Germinal center (tissue), 1 donor: Measurements from ENCODE around the gene FAM163A.
"Not testable (repeated sequence)": the region's sequence is repeated elsewhere in the genome, so short reads cannot be mapped to it uniquely, and the experiment has no call there.

Source experiments
- DNase-seq: peaks from one replicate; pipeline ENCODE4 v3.0.0; 2012; ENCODE audit warnings: mixed read lengths, low spot score

FAM163A gene

DNA sequence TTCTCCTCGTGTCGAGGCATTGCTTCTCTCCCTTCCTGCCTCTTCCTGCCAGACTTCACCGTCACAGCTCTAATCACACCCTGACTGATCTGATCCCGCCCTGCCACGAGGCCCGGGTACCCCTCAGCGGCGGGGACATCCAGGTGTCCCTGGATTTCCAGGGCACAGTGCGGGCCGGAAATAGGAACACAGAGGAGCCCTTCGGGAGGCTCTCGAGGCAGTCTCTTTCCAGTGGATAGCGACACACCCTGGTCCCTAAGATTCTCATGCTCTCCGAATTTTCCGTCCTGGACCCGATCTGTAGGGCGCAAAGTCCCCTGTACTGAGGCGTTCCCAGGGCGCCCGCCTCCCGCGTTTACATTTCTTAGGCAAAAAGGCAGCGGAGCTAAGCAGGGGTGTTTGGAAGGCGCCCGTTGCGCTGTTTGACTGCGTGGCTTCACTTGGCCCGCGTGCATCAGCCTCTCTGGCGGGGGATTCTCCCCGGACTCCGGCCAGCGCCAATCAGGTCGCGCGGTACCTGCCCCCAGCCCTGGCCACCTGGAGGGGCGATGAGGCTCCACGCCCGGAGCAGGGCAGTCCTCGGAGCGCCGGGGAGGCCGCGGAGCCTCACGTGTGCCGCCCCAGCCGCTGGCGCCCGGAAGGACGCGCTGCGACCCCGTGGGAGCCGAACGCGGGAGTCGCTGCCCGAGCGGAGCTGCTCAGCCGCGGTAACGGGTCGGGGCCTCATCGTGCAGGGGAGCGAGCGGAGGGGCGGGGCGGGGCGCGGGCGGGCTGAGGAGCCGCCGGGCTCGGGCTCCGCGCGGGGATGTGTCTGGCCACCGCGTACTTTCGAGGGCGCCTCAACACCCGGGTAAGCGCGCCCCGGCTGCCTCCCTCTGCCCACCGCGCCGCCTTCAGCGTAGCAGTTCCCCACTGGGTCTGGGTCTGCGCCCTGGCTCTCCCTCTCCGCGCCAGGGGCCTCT lies at the start of gene FAM163A:
Gene FAM163A (plus strand): TSS at position 575 of the 962 bp plus-strand sequence. CDS start 69,807 bp downstream, outside the sequence.
- DNase-seq: peak; percentile 8

DNA sequence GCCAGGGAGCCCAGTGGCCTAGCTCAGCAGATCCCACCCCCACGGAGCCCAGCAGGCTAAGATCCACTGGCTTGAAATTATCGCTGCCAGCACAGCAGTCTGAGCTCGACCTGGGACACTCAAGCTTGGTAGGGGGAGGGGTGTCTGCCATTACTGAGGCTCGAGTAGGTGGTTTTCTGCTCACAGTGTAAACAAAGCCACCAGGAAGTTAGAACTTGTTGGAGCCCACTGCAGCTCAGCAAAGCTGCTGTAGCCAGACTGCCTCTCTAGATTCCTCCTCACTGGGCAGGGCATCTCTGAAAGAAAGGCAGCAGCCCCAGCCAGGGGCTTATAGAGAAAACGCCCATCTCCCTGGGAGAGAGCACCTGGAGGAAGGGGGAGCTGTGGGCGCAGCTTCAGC lies 48.6 kb upstream of the FAM163A start:
- DNase-seq: not testable (repeated sequence)

DNA sequence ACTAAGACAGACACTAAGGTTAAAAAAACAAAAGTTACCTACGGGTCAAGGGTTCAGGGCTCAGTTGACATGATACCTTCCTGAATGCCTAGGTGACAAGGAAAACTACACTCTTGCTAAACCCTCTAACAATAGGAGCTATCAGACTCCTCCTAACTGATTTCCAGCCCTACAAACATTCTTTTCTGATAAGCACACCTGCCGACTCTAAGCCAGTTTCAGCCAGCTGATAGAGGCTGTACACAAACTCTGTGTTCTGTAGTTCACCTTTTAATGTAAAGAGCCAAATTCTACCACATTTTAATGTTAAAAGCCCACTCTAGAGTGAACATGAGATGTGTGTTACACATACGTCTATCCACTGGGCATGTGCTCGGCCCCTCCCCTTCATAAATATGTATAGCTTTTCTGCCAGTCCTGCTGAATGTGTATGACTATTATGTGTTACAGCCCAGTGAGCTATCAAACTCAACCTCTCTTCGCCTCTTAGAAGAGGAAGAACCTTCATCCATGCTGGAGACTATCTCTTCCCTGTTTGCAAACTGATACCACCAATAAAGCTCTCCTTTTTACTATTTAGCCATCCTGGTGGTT lies 40.0 kb upstream of the FAM163A start:
- DNase-seq: no peak

DNA sequence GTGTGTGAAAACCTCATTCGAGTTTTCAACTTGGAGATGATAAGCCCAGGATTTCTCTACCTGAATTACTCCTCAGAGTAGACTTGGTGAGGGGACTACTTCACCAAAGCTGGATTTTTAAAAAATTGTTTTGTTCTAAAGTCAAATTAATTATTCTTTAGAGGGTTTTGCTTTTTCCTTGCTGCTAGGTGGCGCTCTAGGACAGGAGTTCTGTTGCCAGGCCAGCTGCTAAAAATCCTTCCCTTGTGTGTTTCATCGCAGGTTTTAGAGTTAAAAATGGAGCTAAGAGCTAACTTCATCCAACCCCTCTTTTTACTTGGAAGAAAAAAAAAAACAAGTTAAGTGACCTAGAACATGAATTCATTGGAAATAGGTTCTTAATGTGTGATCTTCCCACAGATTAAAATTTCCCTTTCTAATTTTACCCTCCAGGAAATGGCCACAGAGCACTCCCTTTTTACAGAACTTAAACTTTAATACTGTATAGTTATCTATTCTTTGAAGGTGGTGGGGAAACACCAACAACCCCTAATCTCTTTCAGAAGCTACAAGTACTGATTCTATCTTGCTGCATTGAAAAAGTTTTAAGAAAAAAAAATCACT lies 36.7 kb upstream of the FAM163A start:
- peak; percentile 30 for DNase-seq

DNA sequence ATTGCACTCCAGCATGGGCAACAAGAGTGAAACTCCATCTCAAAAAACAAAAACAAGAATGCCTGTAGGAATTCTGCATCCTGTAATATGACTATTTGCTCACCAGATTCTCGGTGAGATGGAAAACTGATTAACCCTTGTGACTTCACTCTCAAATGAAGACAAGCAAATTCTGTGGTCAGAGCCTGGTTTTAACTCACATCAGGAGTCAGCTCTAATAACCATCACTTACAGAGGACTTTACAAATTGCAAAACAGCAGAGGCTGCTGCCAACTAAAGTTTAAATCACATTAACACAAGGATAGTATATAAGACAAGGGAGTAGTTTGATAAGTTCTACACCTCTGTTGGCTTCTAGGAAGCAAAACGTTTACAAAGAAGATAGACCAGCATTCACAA lies 35.7 kb upstream of the FAM163A start:
- DNase-seq: no peak

DNA sequence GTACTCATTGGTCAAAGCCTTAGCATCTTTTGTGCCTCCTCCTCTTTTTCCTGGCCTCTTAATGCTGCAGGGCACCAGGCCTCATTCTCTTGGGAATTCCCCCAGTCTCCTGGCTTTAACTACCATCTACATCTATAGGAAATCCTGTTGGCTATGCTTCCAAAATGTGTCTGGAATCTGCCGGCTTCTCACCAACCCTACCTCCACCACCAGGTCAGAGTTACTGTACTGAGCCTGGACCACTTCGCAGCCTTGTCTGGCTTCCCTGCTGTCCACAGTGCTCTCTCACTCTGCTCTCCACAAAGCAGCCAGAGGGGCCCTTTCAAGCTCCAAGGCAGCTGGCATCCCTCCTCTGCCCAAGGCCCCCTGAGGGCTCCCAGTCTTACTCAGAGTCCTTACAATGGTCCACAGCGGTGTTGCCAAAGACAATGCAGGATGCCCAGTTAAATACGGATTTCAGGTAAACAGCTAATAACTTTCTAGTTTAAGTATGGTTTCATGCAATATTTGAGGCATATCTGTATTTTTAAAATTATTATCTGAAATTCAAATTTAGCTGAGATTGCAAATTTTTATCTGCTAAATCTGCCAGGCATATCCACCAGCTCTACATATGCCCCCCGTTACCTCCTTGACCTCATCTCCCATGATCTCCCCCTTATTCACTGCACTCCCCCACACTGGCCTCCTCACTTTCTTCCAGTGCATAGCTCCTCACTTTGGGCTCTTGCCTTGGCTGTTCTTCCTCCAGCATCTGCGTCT lies 34.5 kb upstream of the FAM163A start:
- DNase-seq: no peak

DNA sequence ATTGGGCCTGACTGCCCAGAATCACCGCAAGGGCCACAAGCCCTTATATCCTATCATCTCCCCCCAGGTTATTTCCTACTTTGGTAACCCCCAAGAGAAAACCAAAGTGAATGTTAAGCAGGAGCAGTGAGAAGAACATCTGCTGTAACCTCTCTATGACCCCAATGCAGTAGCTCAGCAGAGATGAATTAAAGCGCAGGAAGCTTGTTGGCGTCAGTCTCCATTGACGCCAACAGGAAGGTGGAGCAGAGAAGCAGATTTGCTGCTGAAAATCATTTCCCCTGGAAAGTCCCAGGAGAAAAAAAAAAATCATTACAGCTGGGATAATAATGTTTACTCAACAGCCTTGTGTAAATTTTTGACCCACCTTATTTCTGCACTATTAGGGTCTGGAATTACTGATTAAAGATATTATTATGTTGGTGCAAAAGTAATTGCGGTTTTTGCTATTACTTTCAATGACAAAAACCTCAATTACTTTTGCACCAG lies 33.2 kb upstream of the FAM163A start:
- no peak for DNase-seq

DNA sequence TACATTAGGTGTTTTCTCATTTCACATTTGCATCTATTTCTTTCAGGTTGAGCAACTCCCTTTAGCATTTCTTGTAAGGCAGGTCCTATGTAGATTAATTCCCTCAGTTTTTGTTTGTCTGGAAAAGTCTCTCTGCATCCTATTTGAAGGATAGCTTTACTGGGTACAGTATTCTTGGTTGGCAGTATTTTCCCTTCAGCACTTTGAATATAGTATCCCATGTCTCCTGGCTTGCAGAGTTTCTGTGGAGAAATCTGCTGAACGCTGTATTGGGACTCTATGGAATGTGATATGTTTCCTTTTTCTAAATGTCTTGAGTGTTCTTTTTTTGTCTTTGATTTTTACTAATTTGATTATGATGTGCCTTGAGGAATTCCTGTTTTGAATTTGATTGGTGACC lies 28.9 kb upstream of the FAM163A start:
- no peak for DNase-seq

DNA sequence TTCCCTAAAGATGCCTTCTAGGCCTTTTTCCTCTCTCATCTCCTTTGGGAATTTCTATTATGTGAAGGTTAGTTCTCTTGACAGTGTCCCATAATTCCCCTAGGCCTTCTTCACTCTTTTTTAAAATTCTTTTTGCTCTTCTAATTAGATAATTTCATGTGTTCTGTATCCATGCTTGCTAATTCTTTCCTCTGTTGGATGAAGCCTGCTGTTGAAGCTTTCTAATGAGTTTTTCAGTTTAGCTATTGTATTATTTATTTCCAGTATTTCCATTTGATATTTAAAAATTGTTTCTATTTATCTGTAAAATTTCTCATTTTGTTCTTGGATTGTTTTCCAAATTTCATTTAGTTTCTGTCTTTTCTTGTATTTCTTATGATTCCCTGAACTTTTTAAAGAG lies 28.5 kb upstream of the FAM163A start:
- no peak for DNase-seq

DNA sequence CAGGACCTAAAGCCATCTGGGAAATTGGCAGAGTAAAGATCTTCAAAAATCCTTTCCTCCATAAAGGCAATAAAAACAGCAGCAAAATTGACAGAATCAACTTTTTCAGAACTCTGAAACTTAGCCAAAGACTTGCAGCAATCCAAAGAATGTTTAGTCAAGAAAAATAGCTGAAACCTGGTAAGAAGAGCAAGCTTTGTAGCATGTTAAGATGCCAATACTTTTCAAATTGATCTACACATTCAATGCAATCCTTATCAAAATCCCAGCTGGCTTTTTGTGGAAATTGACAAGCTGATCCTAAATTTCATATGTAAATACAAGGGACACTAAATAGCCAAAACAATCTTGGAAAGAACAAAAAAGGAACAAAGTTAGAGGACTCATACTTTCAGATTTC lies 23.8 kb upstream of the FAM163A start:
- DNase-seq: no peak

DNA sequence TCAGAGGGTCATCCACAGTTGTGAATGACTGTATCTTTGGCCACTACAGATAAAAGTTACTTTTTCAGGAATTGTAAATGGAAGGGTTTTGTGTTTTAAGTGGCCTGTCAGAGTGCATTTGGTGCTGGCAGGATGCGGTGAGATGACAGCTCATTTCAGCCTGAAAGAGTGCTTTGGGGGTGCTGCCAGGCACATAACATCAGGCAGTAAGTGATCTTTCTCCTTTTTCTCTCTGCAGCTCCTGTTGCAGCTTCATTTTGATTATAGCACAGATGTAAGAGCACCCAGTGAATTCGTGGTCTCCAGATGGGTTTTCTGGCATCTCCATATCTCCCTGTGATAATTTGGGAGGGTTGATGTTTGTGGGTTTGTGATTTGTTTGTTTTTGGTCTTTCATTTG lies 14.8 kb upstream of the FAM163A start:
- DNase-seq: no peak

DNA sequence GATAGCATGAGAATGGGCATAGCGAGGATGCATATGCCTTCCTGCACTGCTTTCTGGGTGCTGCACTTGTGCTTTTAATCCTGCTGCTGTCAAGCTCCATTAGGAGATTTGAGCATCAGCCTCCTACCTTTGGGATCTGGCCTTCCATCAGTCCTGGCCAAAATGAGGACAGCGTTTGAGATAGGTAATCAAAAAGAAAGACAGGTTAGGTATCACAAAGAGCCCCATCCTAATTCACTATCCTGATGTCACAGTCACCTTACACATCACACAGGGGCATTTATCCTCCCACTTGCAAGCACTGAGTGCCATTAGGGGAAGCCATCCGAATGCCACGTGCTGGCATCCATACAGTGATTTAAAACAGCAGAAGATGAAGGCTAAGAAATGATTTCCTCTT lies 13.2 kb upstream of the FAM163A start:
- DNase-seq: no peak

DNA sequence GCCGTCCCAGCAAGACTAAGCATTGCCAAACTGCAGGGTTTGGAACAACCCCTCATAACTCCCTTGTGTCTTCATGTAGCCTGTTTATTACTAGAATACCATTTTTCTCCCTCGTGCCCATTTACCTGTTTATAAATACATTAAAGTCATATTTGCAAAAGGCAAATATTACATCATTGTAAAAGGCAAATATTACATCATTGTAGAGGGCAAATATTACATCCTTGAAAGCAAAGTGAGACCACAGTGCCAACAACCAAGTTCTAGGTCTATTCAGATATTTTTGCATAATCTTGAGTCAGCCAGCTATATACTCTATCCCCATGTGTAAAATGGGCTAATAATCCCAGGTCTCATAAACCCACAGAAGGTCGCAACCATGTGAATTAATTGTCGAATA lies 11.4 kb upstream of the FAM163A start:
- no peak for DNase-seq

DNA sequence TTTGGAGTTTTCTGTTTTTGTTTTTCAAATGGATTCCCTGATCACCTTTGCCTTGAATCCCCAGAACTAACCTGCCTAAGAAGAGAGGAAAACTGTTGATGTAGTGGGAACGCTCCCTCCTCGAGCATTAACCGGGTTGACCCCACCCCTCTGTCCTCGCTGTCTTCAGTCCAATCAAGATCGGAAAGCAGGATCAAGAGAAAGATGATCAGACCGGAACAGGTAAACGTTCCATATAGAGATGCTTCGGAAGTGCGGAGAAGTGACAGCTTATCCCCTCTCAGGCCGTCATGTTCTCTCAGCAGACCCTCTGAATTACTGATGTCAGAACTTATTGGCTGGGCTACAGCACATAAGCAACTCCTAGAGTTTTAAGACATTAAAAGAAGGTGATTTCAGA lies 800 bp upstream of the FAM163A start:
- DNase-seq: no peak

DNA sequence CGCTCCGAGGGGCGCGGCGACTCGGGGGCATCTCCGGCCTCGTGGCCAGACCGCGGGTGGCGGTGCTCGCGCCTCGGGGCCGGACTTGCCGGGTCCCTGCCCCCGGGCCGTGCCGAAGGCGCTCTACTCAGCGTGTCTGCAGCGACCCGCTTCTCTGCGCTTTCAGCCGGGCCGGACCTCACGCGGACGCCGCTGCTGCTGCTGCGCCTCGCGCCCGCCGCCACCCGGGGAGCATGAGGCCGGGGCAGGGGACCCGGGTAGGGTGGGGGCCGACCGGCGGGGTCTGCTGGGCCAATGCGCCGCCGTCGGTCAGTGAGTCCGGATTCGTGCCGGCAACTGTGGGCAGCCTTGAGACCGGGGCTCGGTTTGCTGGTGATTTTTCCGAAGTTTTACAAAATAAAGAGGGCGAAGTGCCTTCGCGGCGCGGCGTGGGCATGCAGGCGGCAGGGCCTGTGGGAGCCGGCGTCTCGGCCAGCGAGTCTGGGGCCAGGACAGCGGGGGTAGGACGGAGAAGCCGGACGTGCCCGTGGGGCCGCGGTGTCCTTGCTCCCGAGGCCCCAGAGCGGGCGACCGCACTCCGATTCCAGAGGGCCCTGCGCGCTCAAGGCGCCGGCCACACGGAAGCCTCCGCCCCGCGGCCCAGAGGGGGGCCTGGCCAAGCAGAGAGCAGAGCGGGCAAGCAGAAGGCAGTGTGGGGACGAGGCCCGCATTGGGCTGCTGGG lies 749 bp downstream of the FAM163A start:
- no peak for DNase-seq

DNA sequence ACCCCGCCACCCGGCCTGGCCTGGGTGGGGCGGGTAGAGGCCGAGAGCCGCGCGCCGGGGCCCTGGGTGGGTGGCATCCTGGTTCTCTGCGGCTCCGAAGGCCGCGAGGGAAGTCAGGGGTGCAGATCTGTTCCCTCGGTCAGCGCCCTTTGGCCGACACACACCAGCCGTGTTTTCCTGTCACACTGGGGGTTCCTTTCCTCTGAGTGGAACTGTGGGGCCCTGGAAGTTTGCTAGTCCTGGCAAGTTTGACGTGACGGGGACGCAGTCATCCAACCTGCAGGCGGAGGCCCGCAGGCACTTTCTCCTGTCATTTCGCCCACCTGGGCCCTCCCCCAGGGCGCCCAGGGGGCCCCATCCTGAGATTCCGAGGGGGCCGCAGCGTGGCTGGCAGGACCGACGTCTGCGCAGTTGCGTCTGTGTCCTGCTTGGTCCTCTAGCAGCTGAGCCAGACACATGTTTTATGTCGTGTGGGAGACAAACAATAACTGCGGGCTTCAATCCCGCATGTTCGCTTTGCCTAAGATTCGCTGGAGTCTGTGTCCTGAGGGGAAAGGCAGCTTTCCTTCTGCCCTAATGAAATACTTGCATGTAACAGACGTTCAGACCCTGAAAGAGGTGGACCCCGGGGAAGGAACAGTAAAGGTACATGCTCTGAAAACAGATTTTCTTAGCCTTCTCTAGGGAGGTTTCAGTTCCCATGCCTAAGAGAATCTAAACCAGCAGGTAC lies 1.5 kb downstream of the FAM163A start:
- DNase-seq: no peak

DNA sequence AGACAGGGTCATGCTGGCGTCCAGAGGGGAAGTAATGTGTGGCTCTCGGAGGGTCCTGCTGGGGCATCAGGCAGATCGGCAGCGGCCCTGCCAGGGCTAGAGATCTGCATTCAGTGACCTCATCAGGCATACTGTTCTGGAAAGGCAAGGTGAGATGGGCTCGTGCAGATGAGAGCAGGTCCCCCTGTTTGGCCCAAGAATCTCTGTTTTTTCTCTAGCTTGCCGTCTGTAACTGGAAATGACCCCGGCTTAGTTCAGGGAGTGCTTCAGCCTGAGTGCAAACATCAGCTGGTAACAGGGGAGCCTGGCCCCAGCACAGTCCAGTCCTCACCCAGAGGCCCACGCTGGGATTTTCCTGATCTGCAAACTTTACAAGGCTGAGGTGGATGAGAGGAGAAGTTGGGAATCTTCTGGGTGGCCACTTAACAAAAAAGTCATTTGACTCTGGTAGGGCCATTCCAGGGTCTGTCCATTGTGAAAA lies 2.1 kb downstream of the FAM163A start:
- DNase-seq: no peak

DNA sequence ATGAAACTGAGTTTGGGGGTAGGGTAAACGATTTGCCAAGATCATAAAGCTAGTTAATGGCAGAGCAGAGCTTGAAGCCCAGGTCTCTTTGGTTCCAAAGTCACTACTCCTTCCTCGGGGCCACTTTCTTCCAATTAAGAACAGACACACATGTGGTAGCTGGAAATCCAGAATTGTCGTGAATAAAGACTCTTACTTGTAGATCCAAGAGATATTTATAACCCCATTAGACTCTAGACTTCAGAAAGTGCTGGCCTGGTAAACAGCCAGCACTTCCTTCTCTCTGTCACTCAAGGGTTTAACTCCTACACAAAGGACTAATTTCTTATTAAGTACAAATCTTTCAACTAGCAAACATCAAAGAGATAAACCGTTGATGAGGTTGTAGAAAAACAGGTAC lies 2.7 kb downstream of the FAM163A start:
- no peak for DNase-seq

DNA sequence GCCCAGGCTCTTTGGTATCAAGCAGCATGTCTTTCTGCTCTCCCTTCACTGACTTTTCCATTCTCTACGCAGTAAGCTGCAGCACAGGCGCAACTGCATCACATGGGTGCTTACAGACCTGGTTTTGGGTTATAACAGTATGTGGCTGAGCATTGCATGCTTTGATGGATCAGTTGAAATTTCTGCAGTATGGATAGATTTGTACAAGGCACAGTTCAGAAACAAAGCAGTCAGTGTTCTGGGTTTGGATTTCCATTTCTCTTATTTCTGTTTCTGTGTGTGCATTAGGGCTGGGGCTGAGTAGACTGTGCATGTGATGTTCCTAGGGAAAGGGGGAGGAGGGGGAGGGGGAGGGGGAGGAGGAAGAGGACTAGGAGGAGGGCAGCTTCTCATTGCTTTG lies 4.5 kb downstream of the FAM163A start:
- DNase-seq: no peak

DNA sequence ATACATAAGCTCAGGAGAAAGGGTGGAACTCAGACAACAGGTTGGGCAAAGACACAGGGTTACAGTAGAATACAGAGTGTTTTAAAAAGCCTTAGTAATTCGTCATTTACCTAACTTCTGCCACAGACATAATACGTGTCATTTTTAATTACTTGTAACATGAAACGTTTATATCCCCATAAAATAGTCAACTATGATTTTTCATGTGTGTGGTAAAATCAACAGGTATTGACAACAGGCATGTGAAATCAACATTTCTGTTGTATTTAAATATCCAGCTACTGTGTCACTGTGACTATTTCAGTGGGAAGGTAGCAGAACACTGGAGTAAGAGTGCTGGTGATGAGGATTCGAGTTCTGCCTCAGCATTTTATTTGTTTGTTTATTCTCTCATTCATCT lies 5.7 kb downstream of the FAM163A start:
- no peak for DNase-seq

DNA sequence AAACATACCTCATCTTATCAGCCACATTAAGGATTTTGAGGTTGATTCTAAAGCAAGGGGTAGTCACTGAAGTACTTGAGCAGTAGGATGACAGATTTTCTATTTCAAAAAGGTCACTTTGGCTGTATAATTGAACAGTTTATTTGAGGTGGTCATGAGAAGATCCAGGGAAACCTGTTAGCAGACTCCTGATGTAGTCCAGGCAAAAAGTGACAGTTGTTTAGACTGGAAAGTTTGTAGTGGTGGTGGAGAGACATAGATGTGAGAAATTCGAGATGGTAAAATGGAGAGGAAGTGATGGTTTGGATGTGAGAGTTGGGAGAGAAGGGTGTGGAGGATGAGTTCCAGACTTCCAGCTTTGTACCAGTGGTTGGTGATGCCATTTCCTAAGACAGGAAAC lies 7.5 kb downstream of the FAM163A start:
- DNase-seq: no peak
